Skeletal muscle cell (primary cell): ENCODE results near the gene FLOT1.
A peak's percentile ranks its signal among the peaks of the same experiment; 100 is the strongest.

Source experiments
- DNase-seq: peaks from one replicate; pipeline ENCODE4 v3.0.0-alpha.2; 2010; ENCODE audit warnings: low read depth
- H3K4me3 ChIP-seq: 2 replicates; pipeline ENCODE4 v1.5.1; 2011; ENCODE audit warnings: low read depth, mild to moderate bottlenecking, control low read depth, low read length, moderate library complexity

FLOT1 gene, protein sequence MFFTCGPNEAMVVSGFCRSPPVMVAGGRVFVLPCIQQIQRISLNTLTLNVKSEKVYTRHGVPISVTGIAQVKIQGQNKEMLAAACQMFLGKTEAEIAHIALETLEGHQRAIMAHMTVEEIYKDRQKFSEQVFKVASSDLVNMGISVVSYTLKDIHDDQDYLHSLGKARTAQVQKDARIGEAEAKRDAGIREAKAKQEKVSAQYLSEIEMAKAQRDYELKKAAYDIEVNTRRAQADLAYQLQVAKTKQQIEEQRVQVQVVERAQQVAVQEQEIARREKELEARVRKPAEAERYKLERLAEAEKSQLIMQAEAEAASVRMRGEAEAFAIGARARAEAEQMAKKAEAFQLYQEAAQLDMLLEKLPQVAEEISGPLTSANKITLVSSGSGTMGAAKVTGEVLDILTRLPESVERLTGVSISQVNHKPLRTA

DNA sequence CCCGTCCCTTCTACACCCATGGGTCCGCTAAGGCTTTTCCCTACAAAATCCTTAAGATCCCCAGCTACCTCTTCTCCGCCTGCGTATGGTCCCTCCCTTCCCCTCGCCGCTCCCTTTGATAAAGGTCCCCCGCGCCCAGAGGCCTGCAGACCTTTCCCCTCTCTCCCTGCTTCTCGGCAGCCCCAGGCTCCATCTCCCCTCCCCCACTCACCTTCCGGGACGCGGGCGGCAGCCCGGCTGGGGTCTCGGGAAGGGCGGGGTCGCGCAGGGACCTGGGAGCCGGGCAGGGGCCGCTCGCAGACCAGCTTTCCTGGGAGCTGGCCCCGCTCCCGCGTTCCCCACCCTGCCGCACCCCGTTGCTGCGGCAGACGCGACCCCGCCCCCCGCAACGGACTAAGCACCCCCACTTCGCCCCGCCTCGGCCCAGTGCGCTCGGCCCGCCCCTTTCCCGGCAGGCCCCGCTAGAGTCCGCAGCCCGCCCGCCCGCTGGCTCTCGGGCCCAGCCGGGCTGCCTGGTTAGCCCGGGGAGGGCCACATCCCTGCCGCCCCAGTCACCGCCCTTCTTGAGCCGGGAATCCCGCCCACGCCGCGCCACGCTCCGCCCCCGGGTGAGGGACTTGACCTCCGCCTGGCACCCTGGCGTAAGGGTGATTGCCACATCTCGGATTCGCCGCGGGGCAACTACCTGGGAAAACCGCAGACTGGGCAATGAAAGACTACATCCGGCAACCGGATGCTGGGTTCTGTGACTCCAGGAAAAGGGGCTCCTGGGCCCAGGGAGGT is at the start of gene FLOT1:
FLOT1 (minus strand) TSS at position 372 of the 783 bp plus-strand sequence. CDS start 498 bp downstream, outside the sequence.
- peak; percentile 92 for DNase-seq

GRCh38 chr6:30790724-30791383 is 48.4 kb upstream of the FLOT1 start:
- no peak overlapping the region for H3K4me3 ChIP-seq
- no peak for DNase-seq

More for the DNA sequence above, at the start of gene FLOT1:
- H3K4me3 ChIP-seq, result peak within 1 kb of the TSS; percentile 74

- no peak for DNase-seq
- no peak overlapping the region for H3K4me3 ChIP-seq
Observed at GRCh38 chr6:30789606-30790005, 47.1 kb upstream of the FLOT1 start.

- DNase-seq, result peak; percentile 70
- H3K4me3 ChIP-seq, result no peak overlapping the region
Observed at GRCh38 chr6:30787954-30788353, 45.5 kb upstream of the FLOT1 start.

DNA sequence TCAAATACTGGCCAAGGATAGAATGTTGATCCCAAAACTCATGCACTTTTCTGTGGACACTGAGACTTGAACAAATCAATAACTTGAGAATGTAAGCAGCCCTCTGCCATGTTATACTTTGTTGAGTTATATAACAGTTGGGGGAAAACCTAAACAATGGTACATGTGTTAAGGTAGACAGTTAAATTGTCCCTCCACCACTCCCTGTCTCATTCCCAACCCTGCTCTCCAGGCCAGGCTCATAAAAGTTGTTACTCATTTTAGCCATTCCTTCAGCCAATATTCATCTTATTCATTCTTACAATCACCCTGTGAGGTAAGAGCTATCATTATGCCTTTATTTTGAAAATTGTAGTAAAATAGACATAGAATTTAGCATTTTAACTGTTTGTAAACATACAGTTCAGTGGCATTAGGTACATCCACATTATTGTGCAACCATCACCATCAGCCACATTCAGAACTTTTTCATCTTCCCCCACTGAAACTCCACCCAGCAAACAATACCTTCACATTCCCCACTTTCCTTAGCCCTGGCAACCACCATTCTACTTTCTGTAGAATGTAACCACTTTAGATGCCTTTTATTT is 40.0 kb upstream of the FLOT1 start:
- no peak for DNase-seq
- no peak overlapping the region for H3K4me3 ChIP-seq

GRCh38 chr6:30781743-30782424 is 39.4 kb upstream of the FLOT1 start:
- H3K4me3 ChIP-seq, result no peak overlapping the region
- peak; percentile 97 for DNase-seq

GRCh38 chr6:30781395-30781742 is 38.9 kb upstream of the FLOT1 start:
- no peak for DNase-seq
- H3K4me3 ChIP-seq, result no peak overlapping the region

GRCh38 chr6:30780642-30780920 is 38.1 kb upstream of the FLOT1 start:
- no peak for DNase-seq
- H3K4me3 ChIP-seq, result no peak overlapping the region

DNA sequence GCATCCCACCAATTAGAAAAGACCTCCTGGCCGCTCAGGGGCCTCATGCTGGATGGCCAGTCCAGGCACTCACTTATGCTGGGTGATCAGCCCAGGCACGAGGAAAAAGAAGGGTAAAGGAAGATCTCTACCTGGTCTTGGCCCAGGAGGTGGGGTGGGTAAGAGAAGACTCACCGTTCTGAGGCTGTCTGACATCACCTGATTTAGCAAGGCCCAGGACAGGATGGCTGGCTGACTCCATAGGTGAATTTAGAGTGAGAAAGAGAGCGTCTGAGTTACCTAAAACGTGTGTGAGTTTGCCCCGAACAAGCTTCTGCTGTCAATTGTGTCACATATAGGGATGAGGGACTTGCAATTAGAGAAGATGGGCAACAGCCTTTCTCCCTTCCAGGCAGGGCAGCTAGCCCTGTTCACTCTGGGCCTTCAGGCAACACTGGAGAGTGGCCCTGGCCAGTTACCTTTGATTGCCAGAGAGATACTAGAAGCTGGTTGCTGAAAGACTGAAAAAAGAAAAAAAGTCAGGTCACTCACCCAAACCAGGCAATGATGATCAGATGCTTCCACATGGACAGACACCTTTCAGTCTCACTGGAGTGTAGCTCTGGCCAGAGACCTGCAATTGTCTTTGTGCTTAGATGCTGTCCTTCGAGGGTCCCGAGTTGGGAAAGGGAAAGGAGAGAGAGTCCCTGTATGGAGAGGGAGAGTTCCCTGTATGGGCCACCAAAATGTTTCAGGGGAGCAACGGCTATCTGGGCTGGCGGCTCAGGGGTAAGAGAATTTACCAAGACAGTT is 37.6 kb upstream of the FLOT1 start:
- DNase-seq, result no peak
- no peak overlapping the region for H3K4me3 ChIP-seq

- no peak for DNase-seq
- no peak overlapping the region for H3K4me3 ChIP-seq
Observed at GRCh38 chr6:30778001-30778635, 35.6 kb upstream of the FLOT1 start.

GRCh38 chr6:30777155-30777485 is 34.6 kb upstream of the FLOT1 start:
- no peak overlapping the region for H3K4me3 ChIP-seq
- no peak for DNase-seq

DNA sequence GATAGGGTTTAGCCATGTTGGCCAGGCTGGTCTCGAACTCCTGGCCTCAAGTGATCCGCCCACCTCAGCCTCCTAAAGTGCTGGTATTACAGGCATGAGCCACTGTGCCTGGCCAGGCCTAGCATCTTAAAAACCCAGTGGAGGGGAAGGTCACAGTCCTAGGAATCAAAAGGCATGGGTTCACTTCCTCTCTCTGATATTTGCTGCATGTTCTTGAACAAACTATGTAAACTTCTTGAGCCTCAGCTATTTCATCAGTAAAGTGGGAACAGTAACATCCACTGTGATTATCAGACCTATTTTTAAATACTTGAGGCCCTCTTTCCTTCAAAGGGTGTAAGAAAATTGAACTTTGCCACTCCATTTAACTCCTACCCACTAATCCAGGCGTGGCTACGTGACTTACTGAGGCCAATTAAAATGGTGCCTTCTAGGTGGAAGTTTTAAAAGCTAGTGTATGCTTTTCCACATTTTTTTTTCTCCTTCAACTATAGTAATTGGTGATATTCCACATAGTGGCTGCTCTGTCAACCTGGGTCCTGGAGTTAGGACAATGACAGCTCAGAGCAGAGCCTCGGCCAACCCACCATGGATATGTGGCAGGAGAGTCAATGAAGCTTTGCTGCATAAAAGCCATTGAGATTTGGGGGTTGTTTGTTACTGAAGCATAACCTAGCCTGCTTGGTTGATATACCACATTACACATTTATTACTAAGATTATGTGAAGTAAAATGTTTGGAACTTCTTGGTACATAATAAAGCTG is 34.1 kb upstream of the FLOT1 start:
- no peak for DNase-seq

GRCh38 chr6:30775104-30775503 is 32.6 kb upstream of the FLOT1 start:
- DNase-seq, result no peak
- H3K4me3 ChIP-seq, result no peak overlapping the region

More for the DNA sequence above, 34.1 kb upstream of the FLOT1 start:
- H3K4me3 ChIP-seq, result no peak overlapping the region

GRCh38 chr6:30774701-30775100 is 32.2 kb upstream of the FLOT1 start:
- no peak for DNase-seq

GRCh38 chr6:30770592-30770991 is 28.1 kb upstream of the FLOT1 start:
- H3K4me3 ChIP-seq, result no peak overlapping the region
- no peak for DNase-seq

More at GRCh38 chr6:30774701-30775100, 32.2 kb upstream of the FLOT1 start:
- H3K4me3 ChIP-seq, result no peak overlapping the region

- no peak overlapping the region for H3K4me3 ChIP-seq
- DNase-seq, result no peak
Observed at GRCh38 chr6:30769853-30770524, 27.5 kb upstream of the FLOT1 start.
